NB4 (cell line): Measurements from ENCODE around the gene SREBF1.

Experiments
- DNase-seq: peaks from one replicate; pipeline ENCODE4 v3.0.0; 2010; ENCODE audit warnings: low read depth
- H3K4me3 ChIP-seq: one replicate; pipeline ENCODE4 v1.5.1; 2011; ENCODE audit warnings: mild to moderate bottlenecking, low read depth, low read length, moderate library complexity
- MAX ChIP-seq: IDR thresholded peaks from 2 replicates; pipeline ENCODE4 v1.6.1; 2011; ENCODE audit warnings: low read depth, low read length
- MYC ChIP-seq: IDR thresholded peaks from 2 replicates; pipeline ENCODE4 v1.6.1; 2011; ENCODE audit warnings: low read depth, low read length
- POLR2A ChIP-seq: IDR thresholded peaks from 2 replicates; pipeline ENCODE4 v1.6.1; 2011; ENCODE audit warnings: mild to moderate bottlenecking; ENCODE audit not compliant: insufficient read length; ENCODE audit errors: extremely low read depth
- TF ChIP-seq, protein P1 (sequence below): IDR thresholded peaks from one replicate; pipeline ENCODE4 v1.5.1; 2012; ENCODE audit warnings: low read depth, low read length

The SREBF1 gene

DNA sequence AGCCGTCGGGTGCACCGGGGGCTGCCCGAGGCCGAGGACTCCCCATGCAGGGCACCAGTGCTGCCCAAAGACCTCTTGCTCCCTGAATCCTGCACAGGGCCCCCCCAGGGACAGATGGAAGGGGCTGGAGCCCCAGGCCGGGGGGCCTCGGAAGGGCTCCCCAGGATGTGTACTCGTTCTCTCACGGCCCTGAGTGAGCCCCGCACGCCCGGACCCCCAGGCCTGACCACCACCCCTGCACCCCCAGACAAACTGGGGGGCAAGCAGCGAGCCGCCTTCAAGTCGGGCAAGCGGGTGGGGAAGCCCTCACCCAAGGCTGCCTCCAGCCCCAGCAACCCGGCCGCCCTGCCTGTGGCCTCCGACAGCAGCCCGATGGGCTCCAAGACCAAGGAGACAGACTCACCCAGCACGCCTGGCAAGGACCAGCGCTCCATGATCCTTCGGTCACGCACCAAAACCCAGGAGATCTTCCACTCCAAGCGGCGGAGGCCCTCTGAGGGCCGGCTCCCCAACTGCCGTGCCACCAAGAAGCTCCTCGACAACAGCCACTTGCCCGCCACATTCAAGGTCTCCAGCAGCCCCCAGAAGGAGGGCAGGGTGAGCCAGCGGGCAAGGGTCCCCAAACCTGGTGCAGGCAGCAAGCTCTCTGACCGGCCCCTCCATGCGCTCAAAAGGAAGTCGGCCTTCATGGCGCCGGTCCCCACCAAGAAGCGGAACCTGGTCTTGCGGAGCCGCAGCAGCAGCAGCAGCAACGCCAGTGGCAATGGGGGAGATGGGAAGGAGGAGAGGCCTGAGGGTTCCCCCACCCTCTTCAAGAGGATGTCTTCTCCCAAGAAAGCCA is 40.6 kb downstream of the SREBF1 start:
- no peak overlapping the region for H3K4me3 ChIP-seq
- no peak for TF ChIP-seq MAX
- no peak for TF ChIP-seq POLR2A
- TF ChIP-seq MYC = no peak
- TF ChIP-seq, protein P1, sequence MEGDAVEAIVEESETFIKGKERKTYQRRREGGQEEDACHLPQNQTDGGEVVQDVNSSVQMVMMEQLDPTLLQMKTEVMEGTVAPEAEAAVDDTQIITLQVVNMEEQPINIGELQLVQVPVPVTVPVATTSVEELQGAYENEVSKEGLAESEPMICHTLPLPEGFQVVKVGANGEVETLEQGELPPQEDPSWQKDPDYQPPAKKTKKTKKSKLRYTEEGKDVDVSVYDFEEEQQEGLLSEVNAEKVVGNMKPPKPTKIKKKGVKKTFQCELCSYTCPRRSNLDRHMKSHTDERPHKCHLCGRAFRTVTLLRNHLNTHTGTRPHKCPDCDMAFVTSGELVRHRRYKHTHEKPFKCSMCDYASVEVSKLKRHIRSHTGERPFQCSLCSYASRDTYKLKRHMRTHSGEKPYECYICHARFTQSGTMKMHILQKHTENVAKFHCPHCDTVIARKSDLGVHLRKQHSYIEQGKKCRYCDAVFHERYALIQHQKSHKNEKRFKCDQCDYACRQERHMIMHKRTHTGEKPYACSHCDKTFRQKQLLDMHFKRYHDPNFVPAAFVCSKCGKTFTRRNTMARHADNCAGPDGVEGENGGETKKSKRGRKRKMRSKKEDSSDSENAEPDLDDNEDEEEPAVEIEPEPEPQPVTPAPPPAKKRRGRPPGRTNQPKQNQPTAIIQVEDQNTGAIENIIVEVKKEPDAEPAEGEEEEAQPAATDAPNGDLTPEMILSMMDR = no peak
- no peak for DNase-seq

GRCh38 chr17:17795296-17795695 is 41.5 kb downstream of the SREBF1 start:
- H3K4me3 ChIP-seq = no peak overlapping the region
- DNase-seq = no peak
- TF ChIP-seq MAX = no peak

- TF ChIP-seq MYC (no peak), POLR2A (no peak), MAX (no peak)
- TF ChIP-seq, protein P1 = no peak
These were observed 42.4 kb downstream of the SREBF1 start for GRCh38 chr17:17794382-17794781.

GRCh38 chr17:17793378-17794214 is 43.2 kb downstream of the SREBF1 start:
- DNase-seq = no peak
- no peak overlapping the region for H3K4me3 ChIP-seq
- no peak for TF ChIP-seq MYC
- TF ChIP-seq, protein P1 = no peak
- TF ChIP-seq POLR2A = no peak
- TF ChIP-seq MAX = no peak

More at GRCh38 chr17:17794382-17794781, 42.4 kb downstream of the SREBF1 start:
- no peak overlapping the region for H3K4me3 ChIP-seq
- DNase-seq = no peak

GRCh38 chr17:17792551-17793377 is 44.0 kb downstream of the SREBF1 start:
- no peak overlapping the region for H3K4me3 ChIP-seq
- peak; percentile 54 for DNase-seq
- TF ChIP-seq, protein P1 = no peak
- TF ChIP-seq POLR2A (no peak), MAX (no peak), MYC (no peak)
